Stimulated activated CD4-positive, alpha-beta T cell treated with anti-CD3 and anti-CD28 coated beads, Interleukin-15, amount 100 ng/mL, for 1 hour (primary cell): ENCODE measurements around the gene HDAC9.
"Not testable (repeated sequence)": the region's sequence is repeated elsewhere in the genome, so short reads cannot be mapped to it uniquely, and the experiment has no call there.

Experiments
- DNase-seq, 2 donors: peaks; one replicate each; pipeline ENCODE4 v3.0.0-alpha.2; 2020; ENCODE audit warnings: low read depth in 1 of 2, low spot score in 1 of 2

HDAC9 gene

DNA sequence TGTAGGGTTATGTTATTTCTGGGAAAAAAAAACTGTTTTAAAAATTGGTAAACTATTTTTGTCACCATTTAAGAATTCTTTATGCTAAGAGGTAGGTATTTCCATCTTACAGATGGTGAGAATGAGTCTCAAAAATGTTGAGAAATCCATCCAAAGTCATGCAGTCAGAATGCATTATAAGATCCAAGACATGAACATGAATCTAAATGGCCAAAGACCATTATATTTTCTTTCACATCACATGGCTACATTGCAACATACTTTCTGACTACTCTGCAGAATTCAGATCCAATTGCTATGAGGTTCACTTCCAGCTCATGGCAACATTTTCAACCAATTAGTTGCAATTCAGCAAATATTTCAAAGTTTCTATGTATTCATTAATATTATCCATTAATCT is 440.7 kb downstream of the HDAC9 start:
- no peak for DNase-seq

DNA sequence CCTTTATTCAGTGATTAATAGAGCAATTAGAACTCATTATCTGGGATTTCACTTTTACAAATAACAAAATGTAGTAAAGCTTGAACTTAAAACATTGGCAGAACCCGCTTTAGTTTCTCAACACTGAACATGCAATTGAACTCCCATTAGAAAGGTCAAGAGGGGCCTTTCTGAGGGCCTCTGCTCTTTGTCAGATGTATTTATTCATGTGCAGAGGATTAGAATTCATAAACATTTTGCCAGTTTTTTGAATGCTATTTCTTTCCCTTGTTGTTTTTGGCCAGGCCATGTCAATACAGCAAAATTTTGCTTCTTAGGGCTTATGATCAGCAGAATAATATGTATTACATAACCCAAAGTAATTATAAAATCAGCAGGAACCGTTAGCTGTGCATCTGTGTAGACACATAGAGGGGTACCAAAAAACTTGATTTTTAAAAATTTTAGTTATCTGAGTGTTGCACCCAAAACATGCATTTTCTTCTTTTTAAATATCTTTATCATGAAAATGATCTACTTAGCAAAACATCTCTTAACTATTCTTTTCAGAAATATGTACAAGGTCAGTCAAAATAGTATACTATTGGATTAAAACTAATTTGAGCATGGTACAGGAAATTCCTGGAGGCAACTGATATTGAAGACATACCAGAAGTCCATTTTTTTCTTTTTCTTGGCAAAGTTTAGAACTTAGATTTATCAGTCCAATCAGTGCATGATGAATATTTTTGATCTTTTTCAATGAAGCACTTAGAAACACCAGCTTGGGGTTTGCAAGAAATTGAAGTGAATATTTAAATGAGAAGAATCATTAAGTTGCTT is 444.4 kb downstream of the HDAC9 start:
- no peak for DNase-seq

- no peak for DNase-seq
Observed at GRCh38 chr7:18940593-18941134, 445.1 kb downstream of the HDAC9 start.

- no peak for DNase-seq
Observed at GRCh38 chr7:18941207-18941606, 445.7 kb downstream of the HDAC9 start.

GRCh38 chr7:18948521-18948920 is 453.0 kb downstream of the HDAC9 start:
- DNase-seq, result no peak

- DNase-seq, result no peak
Observed at GRCh38 chr7:18952846-18953245, 457.3 kb downstream of the HDAC9 start.

GRCh38 chr7:18958627-18959026 is 463.1 kb downstream of the HDAC9 start:
- DNase-seq, result no peak

GRCh38 chr7:18960725-18961124 is 465.2 kb downstream of the HDAC9 start:
- DNase-seq, result no peak

DNA sequence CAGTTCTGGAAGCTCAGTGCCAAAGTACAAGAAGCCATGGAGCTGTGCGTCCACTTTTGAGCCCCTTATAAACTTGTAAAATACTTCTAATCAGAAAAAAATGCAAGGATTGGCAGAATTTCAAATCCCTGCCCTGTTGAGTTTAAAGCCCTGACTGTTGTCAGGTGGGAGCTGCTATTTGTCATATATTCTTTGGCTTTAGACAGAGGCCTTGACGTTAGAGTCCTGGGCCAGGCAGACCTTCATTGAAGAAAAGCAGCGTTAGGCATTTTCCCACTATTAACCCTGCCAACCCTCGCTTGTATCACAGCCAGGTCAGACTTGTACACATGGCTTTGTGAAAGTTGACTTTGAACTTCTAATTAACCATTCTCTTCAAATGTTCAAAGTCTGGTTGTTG is 466.5 kb downstream of the HDAC9 start:
- DNase-seq, result no peak

DNA sequence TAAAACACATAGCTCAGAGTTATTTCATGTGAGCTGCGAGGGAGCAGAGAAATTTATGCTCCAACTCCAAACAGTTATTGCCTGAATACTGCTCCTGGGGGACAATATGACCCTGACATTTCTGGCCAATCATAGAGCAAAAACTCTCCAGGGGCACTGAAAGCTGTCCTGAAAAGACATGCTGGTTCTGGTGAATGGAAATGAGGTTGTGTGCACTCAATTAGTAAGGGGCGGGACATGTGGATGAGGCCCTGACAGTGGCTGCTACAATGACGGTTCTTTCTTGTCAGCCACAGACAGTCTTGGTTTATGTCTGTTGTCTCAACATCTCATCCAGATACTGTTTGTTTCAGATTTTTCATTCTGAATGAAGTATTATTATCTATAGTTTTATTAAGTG is 470.1 kb downstream of the HDAC9 start:
- no peak for DNase-seq

DNA sequence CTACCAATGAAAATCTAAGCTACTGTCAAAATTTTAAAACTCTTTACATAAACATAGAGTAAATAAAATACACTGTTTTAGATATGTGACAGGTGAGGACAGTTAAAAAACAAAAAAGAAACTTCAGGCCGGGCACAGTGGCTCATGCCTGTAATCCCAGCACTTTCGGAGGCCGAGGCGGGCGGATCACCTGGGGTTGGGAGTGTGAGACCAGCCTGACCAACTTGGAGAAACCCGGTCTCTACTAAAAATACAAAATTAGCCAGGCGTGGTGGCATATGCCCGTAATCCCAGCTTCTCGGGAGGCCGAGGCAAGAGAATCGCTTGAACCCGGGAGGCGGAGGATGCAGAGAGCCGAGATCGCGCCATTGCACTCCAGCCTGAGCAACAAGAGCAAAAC is 472.2 kb downstream of the HDAC9 start:
- DNase-seq, result not testable (repeated sequence)

DNA sequence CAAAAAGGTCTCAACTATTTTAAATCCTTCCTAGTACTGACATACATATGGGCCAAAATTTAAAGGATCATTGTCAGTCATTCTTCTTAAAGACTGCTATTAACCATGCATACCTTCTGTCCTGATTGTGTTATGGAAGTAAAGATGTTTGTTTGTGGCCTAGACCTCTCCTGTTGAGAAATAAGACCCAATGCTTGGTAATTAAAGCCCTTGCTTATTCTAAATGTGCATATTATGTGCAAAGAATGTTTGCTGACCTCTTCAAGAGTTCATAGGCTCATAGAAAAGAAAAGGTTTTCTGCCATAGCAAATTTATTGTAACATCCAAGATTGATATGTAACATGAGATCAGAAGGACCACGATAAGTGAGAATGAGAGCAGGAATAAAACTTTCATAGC is 476.3 kb downstream of the HDAC9 start:
- no peak for DNase-seq

GRCh38 chr7:18974803-18975202 is 479.3 kb downstream of the HDAC9 start:
- DNase-seq, result no peak

GRCh38 chr7:18975276-18975675 is 479.7 kb downstream of the HDAC9 start:
- no peak for DNase-seq

- no peak for DNase-seq
Observed at GRCh38 chr7:18975689-18976280, 480.2 kb downstream of the HDAC9 start.

GRCh38 chr7:18976715-18977471 is 481.3 kb downstream of the HDAC9 start:
- no peak for DNase-seq

DNA sequence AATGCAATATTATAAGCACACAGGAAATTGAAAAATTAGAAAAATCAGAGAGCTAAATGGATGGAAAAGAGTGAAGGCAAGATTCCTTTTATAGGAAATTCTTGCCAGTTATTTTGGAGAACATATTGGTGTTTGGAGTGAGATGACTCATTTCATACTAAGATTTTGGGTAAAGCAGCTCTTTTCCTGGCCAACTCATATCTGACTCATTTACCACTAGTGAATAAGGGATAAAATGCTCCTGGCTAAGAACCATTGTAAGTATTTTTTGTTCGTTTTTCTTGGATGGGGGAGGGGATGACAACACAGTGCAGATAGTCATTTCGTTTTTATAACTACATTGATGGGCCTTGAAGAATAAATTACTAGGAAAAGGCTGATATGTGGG is 482.6 kb downstream of the HDAC9 start:
- DNase-seq, result no peak

DNA sequence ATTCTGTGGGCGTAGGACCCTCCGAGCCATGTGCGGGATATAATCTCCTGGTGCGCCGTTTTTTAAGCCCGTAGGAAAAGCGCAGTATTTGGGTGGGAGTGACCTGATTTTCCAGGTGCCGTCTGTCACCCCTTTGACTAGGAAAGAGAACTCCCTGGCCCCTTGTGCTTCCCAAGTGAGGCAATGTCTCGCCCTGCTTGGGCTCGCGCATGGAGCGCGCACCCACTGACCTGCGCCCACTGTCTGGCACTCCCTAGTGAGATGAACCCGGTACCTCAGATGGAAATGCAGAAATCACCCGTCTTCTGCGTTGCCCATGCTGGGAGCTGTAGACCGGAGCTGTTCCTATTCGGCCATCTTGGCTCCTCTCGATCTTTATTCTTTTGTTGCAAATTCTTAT is 495.2 kb downstream of the HDAC9 start:
- DNase-seq, result not testable (repeated sequence)

DNA sequence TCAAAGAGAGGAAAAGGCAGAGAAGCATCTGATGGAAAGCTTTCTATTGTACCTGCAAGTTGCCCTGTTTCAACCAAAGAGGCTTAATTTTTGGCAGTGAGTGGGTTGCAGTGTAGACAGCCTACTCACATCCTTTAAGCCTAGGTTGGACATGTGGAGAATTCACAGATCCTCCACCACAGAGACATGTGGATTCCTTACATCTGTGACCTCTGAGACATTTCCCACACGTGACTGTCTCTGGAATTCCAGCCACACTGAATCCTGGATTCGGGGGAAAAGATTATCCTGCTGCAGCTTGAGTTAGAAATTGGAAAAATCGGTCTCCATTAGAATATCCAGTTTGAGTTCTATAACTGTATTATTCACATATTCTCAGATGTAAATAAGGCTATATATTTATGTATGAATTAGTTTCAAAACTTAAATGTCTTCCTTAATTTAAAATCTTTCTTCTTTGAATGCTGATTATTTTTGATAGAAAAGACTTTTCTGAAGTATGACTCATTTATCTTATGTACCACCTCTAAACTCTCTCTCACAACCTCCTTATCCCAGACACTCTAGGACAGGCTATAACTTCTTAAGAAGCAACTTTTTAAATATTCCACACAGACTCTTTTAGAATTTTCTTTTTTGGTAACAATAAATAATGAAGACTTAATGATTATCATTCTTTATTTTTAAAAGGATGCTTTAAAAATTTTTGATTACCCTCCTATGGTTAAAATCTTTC is 498.6 kb downstream of the HDAC9 start:
- no peak for DNase-seq

GRCh38 chr7:18995270-18995671 is 499.7 kb downstream of the HDAC9 start:
- DNase-seq, result no peak

GRCh38 chr7:18995811-18996426 is 500.4 kb downstream of the HDAC9 start:
- no peak for DNase-seq
